Activated naive CD8-positive, alpha-beta T cell treated with anti-CD3 and anti-CD28 coated beads for 36 hours (primary cell): Measurements from ENCODE around the gene ATP2A3. TPM values are rescaled to one million over a fixed set of nuclear protein-coding genes. Genes with fewer than 3 reads are reported as not detected.

Experiments used
- DNase-seq: peaks from one replicate; pipeline ENCODE4 v3.0.0; 2021
- H3K27ac Mint-ChIP-seq: one replicate; pipeline ENCODE4 v1.8.0; 2022; ENCODE audit warnings: mild to moderate bottlenecking, moderate library complexity, mixed read lengths
- H3K27me3 Mint-ChIP-seq: one replicate; pipeline ENCODE4 v1.8.0; 2022; ENCODE audit warnings: mild to moderate bottlenecking, mixed read lengths
- H3K36me3 Mint-ChIP-seq: one replicate; pipeline ENCODE4 v1.8.0; 2021; ENCODE audit warnings: mild to moderate bottlenecking, mixed read lengths
- H3K4me1 Mint-ChIP-seq: one replicate; pipeline ENCODE4 v1.8.0; 2021; ENCODE audit warnings: mixed read lengths
- H3K4me3 Mint-ChIP-seq: one replicate; pipeline ENCODE4 v1.8.0; 2022; ENCODE audit warnings: mild to moderate bottlenecking, moderate library complexity, mixed read lengths
- H3K9me3 Mint-ChIP-seq: one replicate; pipeline ENCODE4 v1.8.0; 2022; ENCODE audit warnings: mixed read lengths
- total RNA-seq, 2 experiments: library from RNA; stranded (reverse); gene quantifications; one replicate each; pipeline ENCODE4 v1.2.3, GENCODE V29; 2021

Gene ATP2A3
- total RNA-seq, 2 experiments from 2014 or later, result 85.7 to 89.9 TPM

- H3K4me3 Mint-ChIP-seq, result no peak overlapping the region
- H3K9me3 Mint-ChIP-seq, result no peaks in the 10 kb centered on the region
- no peak overlapping the region for H3K27ac Mint-ChIP-seq
- no peaks in the 10 kb centered on the region for H3K27me3 Mint-ChIP-seq
- H3K4me1 Mint-ChIP-seq, result no peaks in the 10 kb centered on the region
- no peak for DNase-seq
- no peaks in the 10 kb centered on the region for H3K36me3 Mint-ChIP-seq
These were observed 40.6 kb downstream of the ATP2A3 start for GRCh38 chr17:3923466-3924190.

GRCh38 chr17:3922765-3923164 lies 41.5 kb downstream of the ATP2A3 start:
- H3K36me3 Mint-ChIP-seq, result no peaks in the 10 kb centered on the region
- peak overlapping the region; percentile 29 for H3K27ac Mint-ChIP-seq
- no peaks in the 10 kb centered on the region for H3K4me1 Mint-ChIP-seq
- H3K4me3 Mint-ChIP-seq, result no peak overlapping the region
- no peak for DNase-seq
- H3K27me3 Mint-ChIP-seq, result no peaks in the 10 kb centered on the region
- H3K9me3 Mint-ChIP-seq, result no peaks in the 10 kb centered on the region

GRCh38 chr17:3921502-3922319 lies 42.5 kb downstream of the ATP2A3 start:
- H3K4me1 Mint-ChIP-seq, result peaks cover 4% of the 10 kb centered on the region

GRCh38 chr17:3921006-3921405 lies 43.2 kb downstream of the ATP2A3 start:
- H3K4me3 Mint-ChIP-seq, result no peak overlapping the region
- H3K9me3 Mint-ChIP-seq, result no peaks in the 10 kb centered on the region
- no peaks in the 10 kb centered on the region for H3K27me3 Mint-ChIP-seq
- peaks cover 11% of the 10 kb centered on the region for H3K4me1 Mint-ChIP-seq
- no peaks in the 10 kb centered on the region for H3K36me3 Mint-ChIP-seq
- no peak for DNase-seq
- H3K27ac Mint-ChIP-seq, result no peak overlapping the region

More at GRCh38 chr17:3921502-3922319, 42.5 kb downstream of the ATP2A3 start:
- Mint-ChIP-seq H3K27ac (no peak overlapping the region), H3K36me3 (no peaks in the 10 kb centered on the region), H3K27me3 (no peaks in the 10 kb centered on the region), H3K9me3 (no peaks in the 10 kb centered on the region), H3K4me3 (no peak overlapping the region)
- no peak for DNase-seq

- H3K36me3 Mint-ChIP-seq, result no peaks in the 10 kb centered on the region
- H3K4me1 Mint-ChIP-seq, result peaks cover 21% of the 10 kb centered on the region
- no peaks in the 10 kb centered on the region for H3K9me3 Mint-ChIP-seq
- H3K4me3 Mint-ChIP-seq, result no peak overlapping the region
- no peaks in the 10 kb centered on the region for H3K27me3 Mint-ChIP-seq
- H3K27ac Mint-ChIP-seq, result no peak overlapping the region
- DNase-seq, result no peak
These were observed 45.1 kb downstream of the ATP2A3 start for GRCh38 chr17:3919123-3919624.

GRCh38 chr17:3918372-3919122 lies 45.7 kb downstream of the ATP2A3 start:
- Mint-ChIP-seq H3K9me3 (no peaks in the 10 kb centered on the region), H3K36me3 (no peaks in the 10 kb centered on the region), H3K27ac (no peak overlapping the region), H3K27me3 (no peaks in the 10 kb centered on the region), H3K4me1 (peaks cover 27% of the 10 kb centered on the region), H3K4me3 (no peak overlapping the region)
- no peak for DNase-seq

- Mint-ChIP-seq H3K4me3 (no peak overlapping the region), H3K36me3 (peaks cover 1% of the 10 kb centered on the region), H3K27ac (no peak overlapping the region), H3K9me3 (no peaks in the 10 kb centered on the region), H3K27me3 (no peaks in the 10 kb centered on the region), H3K4me1 (peaks cover 28% of the 10 kb centered on the region)
- DNase-seq, result no peak
These were observed 46.8 kb downstream of the ATP2A3 start for GRCh38 chr17:3917391-3917931.

GRCh38 chr17:3916825-3917224 lies 47.4 kb downstream of the ATP2A3 start:
- Mint-ChIP-seq H3K27me3 (no peaks in the 10 kb centered on the region), H3K27ac (peak overlapping the region; percentile 70), H3K9me3 (no peaks in the 10 kb centered on the region), H3K4me3 (peak overlapping the region; percentile 18), H3K36me3 (peaks cover 1% of the 10 kb centered on the region), H3K4me1 (peaks cover 30% of the 10 kb centered on the region)
- no peak for DNase-seq

GRCh38 chr17:3915995-3916696 lies 48.1 kb downstream of the ATP2A3 start, which contains the start of gene P2RX1:
Gene P2RX1, minus strand, starts transcription at chr17:3916465. Its CDS starts 240 bp downstream, at chr17:3916225.
- H3K9me3 Mint-ChIP-seq, result no peaks in the 10 kb centered on the region
- H3K27ac Mint-ChIP-seq, result peak within 1 kb of the TSS; percentile 76
- peaks cover 36% of the 10 kb centered on the region for H3K4me1 Mint-ChIP-seq
- H3K4me3 Mint-ChIP-seq, result peak within 1 kb of the TSS; percentile 56
- no peaks in the 10 kb centered on the region for H3K27me3 Mint-ChIP-seq
- peak; percentile 46 for DNase-seq
- peaks cover 1% of the 10 kb centered on the region for H3K36me3 Mint-ChIP-seq

- Mint-ChIP-seq H3K27ac (peak overlapping the region; percentile 76), H3K9me3 (no peaks in the 10 kb centered on the region), H3K4me1 (peaks cover 41% of the 10 kb centered on the region), H3K27me3 (no peaks in the 10 kb centered on the region), H3K4me3 (peak overlapping the region; percentile 56), H3K36me3 (peaks cover 1% of the 10 kb centered on the region)
- no peak for DNase-seq
These were observed 48.6 kb downstream of the ATP2A3 start for GRCh38 chr17:3915581-3915994.

- peaks cover 1% of the 10 kb centered on the region for H3K36me3 Mint-ChIP-seq
- H3K9me3 Mint-ChIP-seq, result no peaks in the 10 kb centered on the region
- H3K4me1 Mint-ChIP-seq, result peaks cover 45% of the 10 kb centered on the region
- no peaks in the 10 kb centered on the region for H3K27me3 Mint-ChIP-seq
- H3K4me3 Mint-ChIP-seq, result peak overlapping the region; percentile 26
- DNase-seq, result no peak
- H3K27ac Mint-ChIP-seq, result peak overlapping the region; percentile 76
These were observed 49.9 kb downstream of the ATP2A3 start for GRCh38 chr17:3914312-3914670.

- DNase-seq, result peak; percentile 82
- H3K27ac Mint-ChIP-seq, result peak overlapping the region; percentile 37
- no peaks in the 10 kb centered on the region for H3K27me3 Mint-ChIP-seq
- no peaks in the 10 kb centered on the region for H3K9me3 Mint-ChIP-seq
- H3K4me3 Mint-ChIP-seq, result no peak overlapping the region
- peaks cover 45% of the 10 kb centered on the region for H3K4me1 Mint-ChIP-seq
- H3K36me3 Mint-ChIP-seq, result peaks cover 1% of the 10 kb centered on the region
These were observed 50.5 kb downstream of the ATP2A3 start for GRCh38 chr17:3913531-3914311.

GRCh38 chr17:3912827-3913226 lies 51.4 kb downstream of the ATP2A3 start:
- Mint-ChIP-seq H3K27me3 (no peaks in the 10 kb centered on the region), H3K27ac (no peak overlapping the region), H3K36me3 (peaks cover 1% of the 10 kb centered on the region), H3K4me3 (no peak overlapping the region), H3K9me3 (no peaks in the 10 kb centered on the region), H3K4me1 (peaks cover 45% of the 10 kb centered on the region)
- DNase-seq, result no peak
